Mesenchymal stem cell (in vitro differentiated cells and primary cell): ENCODE data around the gene SLK.

Experiments
- DNase-seq: peaks from one replicate; pipeline ENCODE4 v3.0.0-alpha.2; 2013
- H2AFZ ChIP-seq: one replicate; pipeline ENCODE4 v1.6.1; 2013; ENCODE audit warnings: low read depth, mild to moderate bottlenecking, control low read depth, inconsistent platforms, low read length, moderate library complexity
- H2AK5ac ChIP-seq: 2 replicates; pipeline ENCODE4 v1.6.1; 2013; ENCODE audit warnings: low read length, moderate library complexity, mild to moderate bottlenecking, inconsistent platforms; ENCODE audit not compliant: severe bottlenecking
- H2BK120ac ChIP-seq: one replicate; pipeline ENCODE4 v1.6.1; 2013; ENCODE audit warnings: low read depth, mild to moderate bottlenecking, inconsistent platforms, low read length, moderate library complexity
- H2BK12ac ChIP-seq, 2 experiments: one replicate each; pipeline ENCODE4 v1.6.1; 2013; ENCODE audit warnings: inconsistent platforms in 2 of 2, low read length in 2 of 2, mild to moderate bottlenecking in 2 of 2, moderate library complexity in 2 of 2, control low read depth in 1 of 2
- H2BK15ac ChIP-seq: one replicate; pipeline ENCODE4 v1.6.1; 2013; ENCODE audit warnings: mild to moderate bottlenecking, low read depth, inconsistent platforms; ENCODE audit not compliant: poor library complexity, severe bottlenecking
- H2BK5ac ChIP-seq: 2 replicates; pipeline ENCODE4 v1.6.1; 2013; ENCODE audit warnings: low read depth, mild to moderate bottlenecking, low read length, control low read depth, inconsistent platforms; ENCODE audit not compliant: poor library complexity, severe bottlenecking
- H3K14ac ChIP-seq, 2 experiments: one replicate each; pipeline ENCODE4 v1.6.1; 2013; ENCODE audit warnings: inconsistent platforms in 2 of 2, low read length in 2 of 2, control low read depth in 1 of 2, mild to moderate bottlenecking in 1 of 2, moderate library complexity in 1 of 2
- H3K18ac ChIP-seq, 2 experiments: one replicate each; pipeline ENCODE4 v1.6.1; 2013; ENCODE audit warnings: inconsistent platforms in 2 of 2, low read length in 2 of 2, control low read depth in 1 of 2, low read depth in 1 of 2, mild to moderate bottlenecking in 1 of 2
- H3K23ac ChIP-seq, 2 experiments: one replicate each; pipeline ENCODE4 v1.6.1; 2013; ENCODE audit warnings: inconsistent platforms in 2 of 2, low read length in 2 of 2, mild to moderate bottlenecking in 2 of 2, moderate library complexity in 2 of 2, control low read depth in 1 of 2
- H3K27ac ChIP-seq: 2 replicates; pipeline ENCODE4 v1.5.1; 2013; ENCODE audit warnings: mild to moderate bottlenecking, moderate library complexity, low read length, control low read depth, inconsistent platforms; ENCODE audit not compliant: poor library complexity, severe bottlenecking
- H3K27me3 ChIP-seq, 2 experiments: 2 replicates each; pipeline versions ENCODE4 v1.6.1 to v1.7.0; 2013; ENCODE audit warnings: low read length in 2 of 2, mild to moderate bottlenecking in 2 of 2, moderate library complexity in 2 of 2, control low read depth in 1 of 2, inconsistent platforms in 1 of 2; ENCODE audit not compliant: control insufficient read depth in 1 of 2, insufficient read depth in 1 of 2
- H3K36me3 ChIP-seq, 2 experiments: 2 replicates each; pipeline versions ENCODE4 v1.6.1 to v1.7.0; 2013; ENCODE audit warnings: low read length in 2 of 2, control low read depth in 1 of 2, inconsistent platforms in 1 of 2, low read depth in 1 of 2, mild to moderate bottlenecking in 1 of 2; ENCODE audit not compliant: insufficient read depth in 2 of 2, control insufficient read depth in 1 of 2
- H3K4ac ChIP-seq, 2 experiments: one replicate each; pipeline ENCODE4 v1.6.1; 2013; ENCODE audit warnings: inconsistent platforms in 2 of 2, low read length in 2 of 2, mild to moderate bottlenecking in 2 of 2, moderate library complexity in 2 of 2, control low read depth in 1 of 2, low read depth in 1 of 2
- H3K4me1 ChIP-seq: 2 replicates; pipeline ENCODE4 v1.6.1; 2013; ENCODE audit warnings: low read depth, low read length, control low read depth; ENCODE audit not compliant: control insufficient read depth, insufficient read depth
- H3K4me2 ChIP-seq: 2 replicates; pipeline ENCODE4 v1.6.1; 2013; ENCODE audit warnings: low read length, mild to moderate bottlenecking, inconsistent platforms; ENCODE audit not compliant: poor library complexity, severe bottlenecking
- H3K4me3 ChIP-seq, 2 experiments: 2 replicates each; pipeline versions ENCODE4 v1.5.1 to v1.7.0; 2013; ENCODE audit warnings: low read length in 2 of 2, mild to moderate bottlenecking in 2 of 2, control low read depth in 1 of 2, low read depth in 1 of 2; ENCODE audit not compliant: insufficient read depth in 1 of 2
- H3K79me1 ChIP-seq: replicated peaks from 2 replicates; pipeline ENCODE4 v1.6.1; 2013; ENCODE audit warnings: mild to moderate bottlenecking, control low read depth, low read length, inconsistent platforms; ENCODE audit not compliant: poor library complexity, severe bottlenecking
- H3K9ac ChIP-seq: 2 replicates; pipeline ENCODE4 v1.7.0; 2013; ENCODE audit warnings: mild to moderate bottlenecking, low read length, moderate library complexity
- H3K9me3 ChIP-seq: 2 replicates; pipeline ENCODE4 v1.7.0; 2013; ENCODE audit warnings: mild to moderate bottlenecking, low read length; ENCODE audit not compliant: control insufficient read depth
- H4K8ac ChIP-seq: one replicate; pipeline ENCODE4 v1.6.1; 2013; ENCODE audit warnings: inconsistent platforms, mild to moderate bottlenecking, low read length, moderate library complexity
- H4K91ac ChIP-seq: one replicate; pipeline ENCODE4 v1.6.1; 2013; ENCODE audit warnings: mild to moderate bottlenecking, low read length, inconsistent platforms
- WGBS: methylation state at CpG from one replicate; pipeline ENCODE4 v1.1.7; 2013; ENCODE audit warnings: mixed read lengths; 5-methylcytosine and 5-hydroxymethylcytosine counted together

SLK gene

DNA sequence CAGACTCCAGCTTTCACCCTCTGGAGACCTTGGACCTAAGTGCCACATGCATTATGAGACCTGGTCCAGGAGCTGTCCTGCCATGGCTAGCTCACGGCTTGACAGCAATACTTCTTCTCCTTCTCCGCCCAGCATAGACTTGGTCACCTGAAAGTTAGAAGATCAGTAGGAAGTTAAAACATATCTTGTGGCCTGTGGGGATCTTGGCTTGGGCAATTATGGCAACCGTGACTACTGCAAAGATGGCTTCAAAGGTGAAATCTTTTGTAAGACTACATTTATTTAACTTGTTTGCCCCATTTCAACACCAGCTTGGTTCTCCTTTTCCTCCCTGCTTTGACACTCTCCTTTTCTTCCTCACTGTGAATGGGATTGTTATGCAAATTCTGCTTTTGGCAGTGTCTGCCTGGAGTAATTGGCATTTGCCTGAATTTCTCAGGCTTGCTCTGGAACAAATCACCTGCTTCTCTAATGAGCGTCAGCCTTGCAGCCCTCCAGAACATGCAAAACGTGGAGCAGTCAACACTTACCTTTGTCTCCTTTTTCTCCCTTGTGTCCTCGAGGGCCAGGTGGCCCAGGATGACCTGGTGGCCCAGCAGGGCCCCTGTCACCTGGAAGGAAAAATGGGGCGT is 65.3 kb downstream of the SLK start:
- Histone ChIP-seq H4K8ac (peak overlapping the region; percentile 16), H2AK5ac (no peak overlapping the region), H3K36me3 (peaks cover 29 to 54% of the 10 kb centered on the region in 2 experiments), H3K23ac (no peak overlapping the region), H3K14ac (no peak overlapping the region), H3K4me1 (peaks cover 3% of the 10 kb centered on the region), H2BK120ac (no peak overlapping the region), H3K4me3 (no peak overlapping the region), H2BK12ac (no peak overlapping the region), H3K27ac (no peak overlapping the region), H2BK5ac (no peak overlapping the region), H3K9me3 (no peaks in the 10 kb centered on the region), H4K91ac (no peak overlapping the region), H2AFZ (no peak overlapping the region), H3K27me3 (no peaks in the 10 kb centered on the region), H2BK15ac (no peak overlapping the region), H3K18ac (no peak overlapping the region), H3K4me2 (no peak overlapping the region), H3K9ac (no peak overlapping the region), H3K79me1 (peaks cover 11% of the 10 kb centered on the region), H3K4ac (no peak overlapping the region)
- WGBS = 88% methylated on average over 7 of the region's 7 CpGs
- no peak for DNase-seq

DNA sequence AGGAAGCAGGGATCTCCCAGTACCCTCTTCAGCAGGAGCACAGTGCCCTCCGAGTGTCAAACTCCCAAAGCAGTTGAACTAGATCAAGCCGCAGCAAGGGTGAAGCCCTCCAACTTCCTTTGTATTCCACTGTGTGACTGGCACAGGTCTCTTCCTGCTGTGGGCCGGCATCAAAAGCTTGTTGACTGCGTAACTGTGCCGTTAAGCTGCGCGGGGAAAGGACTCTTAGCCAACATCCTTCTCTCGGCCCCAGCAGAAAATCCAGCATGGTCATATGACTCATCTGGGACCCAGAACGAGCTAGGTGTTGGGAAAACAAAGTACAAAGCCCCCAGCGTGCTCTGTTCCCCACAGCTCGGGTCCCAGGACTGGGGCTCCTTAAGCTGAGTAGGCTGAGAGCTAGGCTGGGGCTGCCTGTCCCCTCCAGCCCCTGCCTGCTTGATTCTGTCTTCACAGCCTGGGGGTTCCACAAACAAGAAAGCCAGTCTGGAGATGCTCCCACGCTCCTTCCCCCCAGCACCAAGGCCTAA is 66.5 kb downstream of the SLK start:
- Histone ChIP-seq H3K23ac (no peak overlapping the region), H3K27ac (no peak overlapping the region), H3K9ac (no peak overlapping the region), H3K4me2 (no peak overlapping the region), H4K91ac (no peak overlapping the region), H3K27me3 (no peaks in the 10 kb centered on the region), H3K4me3 (no peak overlapping the region), H3K36me3 (peaks cover 29 to 43% of the 10 kb centered on the region in 2 experiments), H3K4me1 (peaks cover 3% of the 10 kb centered on the region), H3K79me1 (peaks cover 11% of the 10 kb centered on the region), H2BK15ac (no peak overlapping the region), H2AK5ac (no peak overlapping the region), H4K8ac (no peak overlapping the region), H2BK120ac (no peak overlapping the region), H3K18ac (no peak overlapping the region), H2BK12ac (no peak overlapping the region), H3K9me3 (no peaks in the 10 kb centered on the region), H2AFZ (no peak overlapping the region), H3K4ac (no peak overlapping the region), H3K14ac (no peak overlapping the region), H2BK5ac (no peak overlapping the region)
- DNase-seq = no peak
- 86% methylated on average over 12 of the region's 12 CpGs for WGBS

DNA sequence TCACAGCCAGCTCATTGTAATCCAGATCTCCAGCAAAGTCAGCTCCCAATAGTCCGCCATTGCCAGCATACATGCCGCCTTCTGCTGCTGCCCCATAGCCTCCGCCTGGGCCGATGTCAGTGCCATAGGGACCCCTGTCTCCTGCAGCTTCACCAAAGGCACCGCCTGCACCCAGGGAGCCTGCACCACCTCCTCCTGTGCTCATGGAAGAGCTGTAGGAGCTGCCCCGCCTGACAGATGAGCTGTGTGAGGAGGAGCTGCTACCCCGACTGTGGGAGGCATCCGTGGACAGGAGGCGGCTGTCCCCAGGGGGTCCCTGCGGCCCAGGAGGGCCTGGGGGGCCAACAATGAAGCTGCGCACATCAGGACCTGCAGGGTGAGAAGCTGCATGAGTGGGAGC is 67.0 kb downstream of the SLK start:
- H3K23ac ChIP-seq = no peak overlapping the region
- H4K91ac ChIP-seq = no peak overlapping the region
- no peak overlapping the region for H3K9ac ChIP-seq
- H2BK120ac ChIP-seq = no peak overlapping the region
- H2AFZ ChIP-seq = no peak overlapping the region
- no peak overlapping the region for H3K18ac ChIP-seq
- H3K27me3 ChIP-seq = no peaks in the 10 kb centered on the region
- peaks cover 29 to 38% of the 10 kb centered on the region in 2 experiments for H3K36me3 ChIP-seq
- no peak overlapping the region for H3K27ac ChIP-seq
- H3K4ac ChIP-seq = no peak overlapping the region
- no peak overlapping the region for H2BK12ac ChIP-seq
- no peak overlapping the region for H4K8ac ChIP-seq
- peaks cover 3% of the 10 kb centered on the region for H3K4me1 ChIP-seq
- no peak overlapping the region for H3K4me2 ChIP-seq
- H2BK5ac ChIP-seq = no peak overlapping the region
- 87% methylated on average over 11 of the region's 11 CpGs for WGBS
- no peak overlapping the region for H2BK15ac ChIP-seq
- no peak overlapping the region for H3K4me3 ChIP-seq
- H3K14ac ChIP-seq = no peak overlapping the region
- no peak overlapping the region for H2AK5ac ChIP-seq
- no peaks in the 10 kb centered on the region for H3K9me3 ChIP-seq
- H3K79me1 ChIP-seq = peaks cover 11% of the 10 kb centered on the region
- DNase-seq = no peak

DNA sequence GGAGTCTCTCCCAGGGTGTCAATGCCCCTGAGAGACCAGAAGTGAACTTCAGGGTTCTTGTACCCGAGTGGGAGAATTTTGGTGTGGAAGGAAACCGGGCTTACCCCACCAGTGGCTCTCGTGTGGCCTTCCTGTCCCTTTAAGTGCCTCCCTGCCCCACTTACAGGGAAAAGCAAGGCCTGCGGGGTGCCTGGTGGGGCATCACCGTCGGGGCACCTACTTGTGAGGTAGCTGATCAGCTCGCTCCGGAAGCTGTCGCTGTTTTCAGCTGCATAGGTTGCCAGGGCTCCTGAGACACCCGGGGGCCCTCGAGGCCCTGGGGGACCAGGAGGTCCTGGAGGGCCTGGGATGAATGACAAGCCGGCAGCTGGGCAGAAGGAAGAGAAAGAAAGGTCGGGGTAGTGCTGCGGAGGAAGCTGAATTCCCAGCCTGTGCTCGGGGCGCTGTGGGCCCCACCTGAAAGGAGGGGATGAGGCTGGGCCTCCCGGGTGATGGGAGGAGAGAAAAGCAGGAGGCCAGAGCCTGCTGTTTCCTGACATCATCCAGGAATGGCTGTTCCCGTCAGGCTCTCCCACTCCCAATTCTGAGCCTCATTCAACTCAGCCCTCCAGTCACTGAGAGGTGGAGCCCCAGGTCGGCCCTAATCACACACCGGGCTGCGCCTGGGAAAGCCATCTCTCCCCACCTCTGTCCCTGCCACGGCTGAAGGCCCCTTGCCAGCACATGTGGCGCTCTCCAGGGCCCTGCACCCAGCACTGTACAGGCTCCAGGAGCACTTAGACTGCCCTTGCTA is 67.7 kb downstream of the SLK start:
- Histone ChIP-seq H3K9me3 (no peaks in the 10 kb centered on the region), H2AK5ac (no peak overlapping the region), H3K4me3 (no peak overlapping the region), H2AFZ (no peak overlapping the region), H3K18ac (no peak overlapping the region), H2BK120ac (no peak overlapping the region), H2BK15ac (no peak overlapping the region), H3K36me3 (peaks cover 29 to 38% of the 10 kb centered on the region in 2 experiments), H2BK12ac (no peak overlapping the region), H3K4me1 (peaks cover 3% of the 10 kb centered on the region), H3K27ac (no peak overlapping the region), H3K23ac (no peak overlapping the region), H4K8ac (no peak overlapping the region), H3K9ac (peak overlapping the region; percentile 30), H3K27me3 (no peaks in the 10 kb centered on the region), H3K4me2 (no peak overlapping the region), H3K14ac (no peak overlapping the region), H3K79me1 (peaks cover 9% of the 10 kb centered on the region), H2BK5ac (no peak overlapping the region), H3K4ac (no peak overlapping the region), H4K91ac (no peak overlapping the region)
- DNase-seq = no peak
- 87% methylated on average over 22 of the region's 23 CpGs for WGBS
